ENCODE results near the gene WBP2NL.

- no peak for TF ChIP-seq CTCF (IDR thresholded peaks at IDR 0.05)
- TF ChIP-seq POLR2A (IDR thresholded peaks at IDR 0.05), result no peak
- TF ChIP-seq POLR2AphosphoS5 (IDR thresholded peaks at IDR 0.05; ENCODE audit: insufficient read depth in 1 of 2, low read depth in 1 of 2), result no peak
Observed at GRCh38 chr22:42069801-42070516, 71.4 kb downstream of the WBP2NL start.

All from vagina (tissue), 2 donors.